GM23248 (cell line): ENCODE measurements around the gene CIB2.

Experiments used
- EZH2 ChIP-seq: fragments of 200-600 bp; sonication (generic); IDR thresholded peaks from 2 replicates; pipeline ENCODE4 v1.6.1; 2018; ENCODE audit warnings: antibody characterized with exemption, mild to moderate bottlenecking; ENCODE audit not compliant: insufficient read depth, poor library complexity, severe bottlenecking
- EZH2phosphoT487 ChIP-seq: fragments of 200-600 bp; sonication (generic); IDR thresholded peaks from 2 replicates; pipeline ENCODE4 v1.6.1; 2018; ENCODE audit warnings: antibody characterized with exemption, moderate library complexity, mild to moderate bottlenecking, low read depth; ENCODE audit not compliant: insufficient read depth

DNA sequence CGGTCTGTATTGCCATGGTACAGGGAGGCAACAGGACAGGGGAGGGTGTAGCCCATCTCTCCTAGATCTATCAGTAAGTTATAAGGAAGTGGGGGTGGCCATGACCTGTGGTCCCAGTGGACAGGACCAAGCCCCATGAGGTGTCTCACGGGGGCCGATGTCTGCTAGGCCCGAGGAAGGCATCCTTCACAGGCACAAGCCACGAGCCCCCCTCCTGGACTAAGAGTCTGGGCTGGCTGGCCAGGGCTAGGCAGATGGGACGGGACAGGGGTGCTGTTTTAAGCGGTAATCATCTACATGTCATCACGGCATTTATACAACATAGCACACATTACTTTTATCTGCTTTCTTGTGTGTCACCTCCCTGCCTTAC is 51.2 kb downstream of the CIB2 start:
- TF ChIP-seq EZH2phosphoT487: no peak
- TF ChIP-seq EZH2: no peak
